Activated naive CD4-positive, alpha-beta T cell (primary cell): Measurements from ENCODE around the gene BTN1A1.
"Not testable (repeated sequence)": the region's sequence is repeated elsewhere in the genome, so short reads cannot be mapped to it uniquely, and the experiment has no call there.

Experiments used
- DNase-seq, 4 experiments: peaks; one replicate each; lab custom pipeline; 2025; lab: John Stamatoyannopoulos, UW

Gene BTN1A1, protein sequence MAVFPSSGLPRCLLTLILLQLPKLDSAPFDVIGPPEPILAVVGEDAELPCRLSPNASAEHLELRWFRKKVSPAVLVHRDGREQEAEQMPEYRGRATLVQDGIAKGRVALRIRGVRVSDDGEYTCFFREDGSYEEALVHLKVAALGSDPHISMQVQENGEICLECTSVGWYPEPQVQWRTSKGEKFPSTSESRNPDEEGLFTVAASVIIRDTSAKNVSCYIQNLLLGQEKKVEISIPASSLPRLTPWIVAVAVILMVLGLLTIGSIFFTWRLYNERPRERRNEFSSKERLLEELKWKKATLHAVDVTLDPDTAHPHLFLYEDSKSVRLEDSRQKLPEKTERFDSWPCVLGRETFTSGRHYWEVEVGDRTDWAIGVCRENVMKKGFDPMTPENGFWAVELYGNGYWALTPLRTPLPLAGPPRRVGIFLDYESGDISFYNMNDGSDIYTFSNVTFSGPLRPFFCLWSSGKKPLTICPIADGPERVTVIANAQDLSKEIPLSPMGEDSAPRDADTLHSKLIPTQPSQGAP

DNA sequence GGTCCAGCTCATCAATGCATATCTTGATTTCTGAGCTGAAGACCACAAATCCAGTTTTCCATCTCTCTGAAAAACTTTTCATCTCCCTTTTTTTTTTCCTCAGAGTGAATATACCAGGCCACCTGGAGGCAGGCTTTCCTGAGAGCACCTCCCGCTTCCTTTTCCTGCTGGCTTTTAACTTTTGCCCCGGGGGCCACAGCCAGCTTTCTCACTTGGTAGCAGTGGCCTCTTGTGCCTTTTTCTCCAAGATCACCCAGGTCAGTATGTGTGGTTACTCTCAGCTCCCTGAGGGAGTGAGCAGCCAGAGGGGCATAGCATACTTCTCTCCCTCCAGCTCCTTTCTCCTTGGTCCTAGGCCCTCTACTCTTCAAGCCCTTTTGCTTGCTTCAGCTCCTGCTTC, at the start of gene BTN1A1:
Gene BTN1A1 (plus strand): TSS at position 202 of the 400 bp plus-strand sequence. CDS start 984 bp downstream, outside the sequence.
- DNase-seq = no peak

- DNase-seq = no peak
Observed at GRCh38 chr6:26452631-26453235, 47.4 kb upstream of the BTN1A1 start.

DNA sequence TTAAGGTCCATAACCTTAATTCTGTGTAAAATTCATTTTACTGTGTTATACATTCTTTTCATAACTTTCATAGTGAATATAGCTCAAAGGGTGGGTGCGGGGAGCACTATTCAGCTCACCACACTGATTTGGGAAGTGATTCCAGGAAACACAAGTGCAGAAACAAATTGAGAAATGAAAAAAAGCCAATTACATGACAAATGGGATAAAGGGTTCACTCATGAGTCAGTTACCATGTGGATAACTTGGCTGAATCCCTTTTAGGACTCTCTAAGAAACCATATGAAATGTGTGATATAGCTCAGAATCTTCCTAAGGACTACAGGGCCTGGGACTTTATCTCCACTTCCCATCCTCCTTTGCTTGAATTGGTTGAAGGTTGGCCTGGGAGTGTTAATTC, 45.5 kb upstream of the BTN1A1 start:
- DNase-seq = no peak

DNA sequence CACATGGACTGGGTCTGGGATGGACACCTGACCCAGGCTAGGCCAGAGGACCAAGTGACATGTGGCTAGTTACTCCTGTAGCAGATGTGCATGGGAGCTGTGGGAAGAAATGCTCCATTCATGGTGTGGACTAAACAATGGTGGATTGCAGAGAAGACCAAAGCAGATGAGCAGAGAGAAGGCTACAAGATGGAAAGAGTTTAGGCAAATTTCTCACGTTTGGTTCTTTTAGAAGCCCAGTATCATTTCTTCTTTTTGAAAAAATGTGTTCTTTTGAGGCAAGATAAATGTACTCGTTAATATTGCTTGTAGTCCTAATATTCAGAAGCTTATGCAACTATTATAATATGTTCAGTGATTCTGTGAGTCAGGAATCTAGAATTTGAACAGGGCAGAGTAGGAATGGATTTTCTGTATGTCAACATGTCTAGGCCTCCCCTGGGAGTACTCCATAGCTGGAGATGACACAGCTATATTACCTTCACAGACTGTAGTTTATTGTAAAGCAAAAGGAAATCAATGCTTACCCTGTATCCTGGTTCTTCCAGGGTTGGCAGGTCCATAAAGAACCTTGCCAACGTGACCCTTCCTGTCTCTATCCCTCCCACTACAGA, 44.6 kb upstream of the BTN1A1 start:
- no peak for DNase-seq

- no peak for DNase-seq
Observed at GRCh38 chr6:26457264-26457805, 42.8 kb upstream of the BTN1A1 start.

GRCh38 chr6:26457806-26458688, 42.1 kb upstream of the BTN1A1 start, which contains the start of gene BTN2A1:
BTN2A1 (plus strand) TSS chr6:26457955; CDS start chr6:26458637, 682 bp downstream.
- peak in 3 of 4 experiments; percentile 14 to 39 (median 33) for DNase-seq

- DNase-seq = no peak
Observed at GRCh38 chr6:26459023-26459810, 40.9 kb upstream of the BTN1A1 start.

DNA sequence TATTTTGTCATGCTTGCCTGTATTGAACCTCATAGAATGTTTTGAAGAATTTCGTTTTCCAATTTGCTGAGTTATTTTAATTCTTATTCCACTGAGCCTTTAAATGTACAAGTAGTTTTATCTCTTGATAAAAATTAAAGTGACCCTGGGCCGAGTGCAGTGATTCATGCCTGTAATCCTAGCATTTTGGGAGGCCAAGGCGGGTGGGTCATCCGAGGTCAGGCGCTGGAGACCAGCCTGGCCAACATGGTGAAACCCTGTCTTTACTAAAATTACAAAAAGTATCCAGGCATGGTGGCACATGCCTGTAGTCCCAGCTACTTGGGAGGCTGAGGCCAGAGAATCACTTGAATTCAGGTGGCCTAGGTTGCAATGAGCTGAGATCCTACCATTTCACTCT, 38.8 kb upstream of the BTN1A1 start:
- not testable (repeated sequence) for DNase-seq

DNA sequence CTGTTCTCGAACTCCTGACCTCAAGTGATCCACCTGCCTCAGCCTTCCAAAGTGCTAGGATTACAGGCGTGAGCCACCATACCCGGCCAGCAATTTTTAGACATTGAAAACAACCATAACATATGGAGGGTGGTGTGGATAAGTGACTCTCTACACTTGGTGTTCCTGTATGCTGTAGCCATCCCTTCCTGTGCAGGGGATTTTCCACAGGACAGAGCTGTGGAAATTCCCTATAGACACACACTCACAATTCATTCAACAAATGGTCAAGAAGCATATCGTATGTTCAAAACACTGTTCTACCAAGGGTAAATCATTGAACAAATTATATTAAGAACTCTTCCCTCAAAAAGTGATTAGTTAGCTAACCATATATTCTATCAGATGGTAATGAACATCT, 36.1 kb upstream of the BTN1A1 start:
- DNase-seq = no peak

- no peak for DNase-seq
Observed at GRCh38 chr6:26464416-26465131, 35.5 kb upstream of the BTN1A1 start.

DNA sequence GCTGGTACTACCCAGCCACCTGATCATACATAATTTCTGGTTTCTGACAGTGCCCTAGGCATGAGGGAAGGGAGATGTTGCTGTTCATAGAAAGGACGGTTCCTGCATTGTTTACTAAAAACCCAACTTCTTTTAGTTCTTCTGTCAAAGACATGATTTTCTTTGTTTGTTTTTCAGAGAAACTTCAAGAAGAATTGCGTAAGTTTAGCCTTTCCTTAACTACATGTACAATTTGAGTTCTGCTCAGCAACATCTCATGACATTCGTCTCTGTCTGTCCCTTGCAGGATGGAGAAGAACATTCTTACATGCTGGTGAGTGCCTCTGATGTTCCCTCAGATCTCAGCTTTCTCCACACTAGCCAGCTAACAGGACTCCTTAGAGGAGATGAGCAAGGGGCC, 34.3 kb upstream of the BTN1A1 start:
- no peak for DNase-seq

- no peak for DNase-seq
Observed at GRCh38 chr6:26468829-26469228, 31.3 kb upstream of the BTN1A1 start.

DNA sequence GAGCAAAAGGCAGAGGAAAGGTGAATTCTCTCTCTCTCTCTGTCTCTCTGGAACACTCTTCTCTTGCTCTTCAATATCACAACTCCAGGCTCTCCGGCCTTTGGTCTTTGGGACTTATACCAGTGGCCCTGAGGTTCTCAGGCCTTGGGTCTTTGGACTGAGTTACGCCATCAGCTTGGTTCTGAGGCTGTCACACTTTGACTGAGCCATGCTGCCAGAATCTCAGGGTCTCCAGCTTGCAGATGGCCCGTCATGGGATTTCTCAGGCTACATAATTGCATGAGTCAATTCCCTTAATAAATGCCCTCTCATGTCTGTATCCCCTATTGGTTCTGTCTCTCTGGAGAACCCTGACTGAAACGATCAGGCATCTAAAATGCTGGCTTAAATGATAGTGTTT, 29.5 kb upstream of the BTN1A1 start:
- DNase-seq = no peak

- DNase-seq = no peak
Observed at GRCh38 chr6:26471970-26472369, 28.1 kb upstream of the BTN1A1 start.

DNA sequence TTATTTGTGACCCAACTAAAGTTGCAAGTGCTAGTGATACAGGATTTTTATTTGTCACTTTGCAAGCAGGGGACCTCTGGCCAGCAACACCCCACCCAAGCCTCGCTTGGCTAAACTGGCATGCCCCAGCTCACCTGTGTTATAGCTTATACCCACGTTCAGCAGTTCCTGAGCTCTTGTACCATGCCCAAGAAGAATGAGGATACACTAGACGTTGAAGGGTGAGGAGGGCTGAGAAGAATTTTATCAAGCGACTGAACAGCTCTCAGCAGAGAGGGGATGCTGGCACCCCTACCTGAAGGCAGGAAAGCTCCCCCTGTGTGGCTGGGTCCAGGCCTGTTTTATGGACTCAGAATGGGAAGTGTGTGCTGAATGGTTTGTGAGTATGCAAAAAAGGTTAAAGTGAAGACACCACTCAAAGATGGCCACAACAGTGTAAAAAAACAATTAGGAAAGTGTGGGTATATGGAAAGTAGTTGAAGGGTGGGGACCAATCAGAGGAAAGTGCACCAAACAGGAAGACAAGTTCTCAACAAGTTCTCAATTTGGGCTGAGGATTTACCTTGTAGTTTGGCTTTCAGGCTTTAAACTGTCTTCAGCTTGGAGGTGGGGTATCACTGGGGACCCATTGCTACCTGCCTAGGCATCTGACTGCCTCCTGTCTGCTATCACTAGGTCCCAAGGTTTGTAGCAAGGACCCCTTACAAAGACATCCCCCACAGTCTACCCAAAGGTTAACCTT, 27.4 kb upstream of the BTN1A1 start:
- DNase-seq = no peak

- DNase-seq = no peak
Observed at GRCh38 chr6:26473429-26473757, 26.7 kb upstream of the BTN1A1 start.

DNA sequence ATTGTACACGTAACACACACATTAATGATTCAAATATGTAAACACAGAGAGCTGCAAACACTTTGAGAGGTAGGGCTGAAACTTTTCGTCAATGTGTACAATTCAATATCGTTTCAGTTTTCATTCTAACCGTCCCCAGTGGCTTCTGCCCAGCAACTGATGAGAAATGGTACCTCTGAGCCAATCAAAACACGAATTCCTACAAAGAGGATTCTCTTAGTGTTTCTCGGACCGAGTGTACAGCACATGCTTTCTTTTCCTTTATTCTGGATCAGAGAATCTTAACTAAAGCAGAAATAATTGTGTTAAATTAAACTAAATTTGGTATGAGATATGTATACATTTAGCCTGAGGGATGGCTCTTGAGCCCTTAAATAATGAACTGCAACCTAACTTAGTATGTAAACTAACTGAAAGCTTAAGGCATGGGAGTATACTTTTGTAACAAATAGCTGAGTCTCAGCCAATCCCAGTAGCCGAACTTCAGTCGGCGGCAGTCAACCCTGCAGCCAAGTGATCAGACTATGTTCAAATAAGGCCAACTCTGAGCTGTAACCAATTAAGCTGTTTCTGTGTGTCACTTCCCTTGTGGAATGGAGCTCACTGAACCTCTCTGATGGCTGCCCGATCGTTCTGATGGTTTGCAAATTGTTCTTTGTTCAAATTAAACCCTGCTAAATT, 26.2 kb upstream of the BTN1A1 start:
- peak; percentile 14 to 60 (median 29) for DNase-seq

- DNase-seq = no peak
Observed at GRCh38 chr6:26474439-26474881, 25.6 kb upstream of the BTN1A1 start.
